ENCODE results near the gene UGT1A3.

DNA sequence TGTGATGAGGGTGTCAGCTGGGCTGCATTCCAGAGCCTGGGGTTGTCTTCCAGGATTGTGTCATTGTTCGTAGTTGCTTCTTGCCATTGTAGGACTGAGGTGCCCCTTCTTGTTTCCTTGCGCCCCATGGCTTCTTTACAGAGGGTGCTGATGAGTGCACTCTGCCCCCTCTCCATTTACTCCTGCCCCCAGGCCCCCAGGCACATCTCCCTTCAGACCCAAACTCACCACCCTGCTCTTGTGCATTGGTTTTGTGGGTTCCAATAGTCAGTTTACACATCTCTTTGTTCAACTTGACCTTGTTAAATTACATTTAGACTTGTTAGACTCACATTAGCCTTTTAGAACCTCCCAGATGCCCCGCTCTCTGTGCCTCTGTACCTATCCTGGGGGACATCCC, 92.4 kb downstream of the UGT1A3 start:
- TF ChIP-seq, protein P1, sequence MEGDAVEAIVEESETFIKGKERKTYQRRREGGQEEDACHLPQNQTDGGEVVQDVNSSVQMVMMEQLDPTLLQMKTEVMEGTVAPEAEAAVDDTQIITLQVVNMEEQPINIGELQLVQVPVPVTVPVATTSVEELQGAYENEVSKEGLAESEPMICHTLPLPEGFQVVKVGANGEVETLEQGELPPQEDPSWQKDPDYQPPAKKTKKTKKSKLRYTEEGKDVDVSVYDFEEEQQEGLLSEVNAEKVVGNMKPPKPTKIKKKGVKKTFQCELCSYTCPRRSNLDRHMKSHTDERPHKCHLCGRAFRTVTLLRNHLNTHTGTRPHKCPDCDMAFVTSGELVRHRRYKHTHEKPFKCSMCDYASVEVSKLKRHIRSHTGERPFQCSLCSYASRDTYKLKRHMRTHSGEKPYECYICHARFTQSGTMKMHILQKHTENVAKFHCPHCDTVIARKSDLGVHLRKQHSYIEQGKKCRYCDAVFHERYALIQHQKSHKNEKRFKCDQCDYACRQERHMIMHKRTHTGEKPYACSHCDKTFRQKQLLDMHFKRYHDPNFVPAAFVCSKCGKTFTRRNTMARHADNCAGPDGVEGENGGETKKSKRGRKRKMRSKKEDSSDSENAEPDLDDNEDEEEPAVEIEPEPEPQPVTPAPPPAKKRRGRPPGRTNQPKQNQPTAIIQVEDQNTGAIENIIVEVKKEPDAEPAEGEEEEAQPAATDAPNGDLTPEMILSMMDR (IDR thresholded peaks at IDR 0.05): no peak
- no peak for TF ChIP-seq ZFX (IDR thresholded peaks at IDR 0.05; ENCODE audit: borderline replicate concordance)
